Breast epithelium (tissue), 4 donors: ENCODE measurements around the gene ABCA1. TPM values are rescaled to one million over a fixed set of nuclear protein-coding genes. Genes with fewer than 3 reads are reported as not detected.

Experiments
- DNase-seq, 2 donors: peaks; one replicate each; pipeline ENCODE4 v3.0.0-alpha.2; 2019; ENCODE audit warnings: low spot score in 2 of 2
- H3K27ac ChIP-seq, 2 donors: fragments of 200-600 bp; sonication (generic) in 1 of 2; one replicate each; pipeline ENCODE4 v1.5.1; 2016 to 2019; ENCODE audit warnings: mild to moderate bottlenecking in 1 of 2
- H3K27me3 ChIP-seq, 2 donors: fragments of 200-600 bp; sonication (generic) in 1 of 2; one replicate each; pipeline versions ENCODE4 v1.5.1 to v1.6.0; 2017 to 2019; ENCODE audit warnings: control low read depth in 1 of 2, mild to moderate bottlenecking in 1 of 2
- H3K36me3 ChIP-seq: fragments of 200-600 bp; one replicate; pipeline ENCODE4 v1.5.1; 2019
- H3K4me1 ChIP-seq, 2 donors: fragments of 200-600 bp; sonication (generic); one replicate each; pipeline ENCODE4 v1.5.1; 2016 to 2019; ENCODE audit warnings: control low read depth in 1 of 2
- H3K4me3 ChIP-seq, 3 donors: fragments of 200-600 bp; sonication (generic); 1 replicate in 2 of 3; 2 replicates in 1 of 3; pipeline ENCODE4 v1.5.1; 2016 to 2019; ENCODE audit warnings: mild to moderate bottlenecking in 3 of 3, moderate library complexity in 2 of 3
- H3K9me3 ChIP-seq, 2 donors: fragments of 200-600 bp; sonication (generic) in 1 of 2; one replicate each; pipeline ENCODE4 v1.5.1; 2016 to 2019; ENCODE audit warnings: control low read depth in 1 of 2
- CTCF ChIP-seq, 3 donors: fragments of 450-650 bp; IDR thresholded peaks; one replicate each; pipeline ENCODE4 v1.5.1; 2016 to 2017; ENCODE audit warnings: antibody characterized with exemption in 3 of 3, mild to moderate bottlenecking in 3 of 3, moderate library complexity in 3 of 3
- POLR2A ChIP-seq: fragments of 450-650 bp; IDR thresholded peaks from one replicate; pipeline ENCODE4 v1.6.1; 2016; ENCODE audit warnings: antibody characterized with exemption, mild to moderate bottlenecking, moderate library complexity
- POLR2AphosphoS5 ChIP-seq, 3 donors: sonication (generic); formaldehyde crosslinking; IDR thresholded peaks; one replicate each; pipeline ENCODE4 v1.6.1; 2017; ENCODE audit warnings: antibody characterized with exemption in 3 of 3
- intact Hi-C: fragments of 100-400 bp; cut with DNase I; formaldehyde crosslinking; loops from one replicate; pipeline ENCODE4 v1.15.1; 2023; ENCODE audit warnings: low total_unique reads
- total RNA-seq, 3 donors: library from RNA; depleted of rRNA; stranded (reverse); fragments of >200 nt; gene quantifications; one replicate each; pipeline ENCODE4 v1.1.0, GENCODE V29; 2016

Gene ABCA1
- total RNA-seq, 3 donors from 2014 or later: 57.0 to 100 (median 67.8) TPM

- Histone ChIP-seq H3K4me3 (no peak overlapping the region), H3K4me1 (peaks cover 4 to 14% of the 10 kb centered on the region in 2 donors), H3K36me3 (no peaks in the 10 kb centered on the region), H3K27ac (peak overlapping the region; percentile 70 to 73), H3K9me3 (no peaks in the 10 kb centered on the region), H3K27me3 (no peaks in the 10 kb centered on the region)
- TF ChIP-seq POLR2A: no peak
- no peak for TF ChIP-seq CTCF (IDR thresholded peaks at IDR 0.05)
- no peak for TF ChIP-seq POLR2AphosphoS5 (IDR thresholded peaks at IDR 0.05)
- DNase-seq: no peak
- intact Hi-C loops: no loop called here
Measured at GRCh38 chr9:104869811-104870210, 58.1 kb downstream of the ABCA1 start.

DNA sequence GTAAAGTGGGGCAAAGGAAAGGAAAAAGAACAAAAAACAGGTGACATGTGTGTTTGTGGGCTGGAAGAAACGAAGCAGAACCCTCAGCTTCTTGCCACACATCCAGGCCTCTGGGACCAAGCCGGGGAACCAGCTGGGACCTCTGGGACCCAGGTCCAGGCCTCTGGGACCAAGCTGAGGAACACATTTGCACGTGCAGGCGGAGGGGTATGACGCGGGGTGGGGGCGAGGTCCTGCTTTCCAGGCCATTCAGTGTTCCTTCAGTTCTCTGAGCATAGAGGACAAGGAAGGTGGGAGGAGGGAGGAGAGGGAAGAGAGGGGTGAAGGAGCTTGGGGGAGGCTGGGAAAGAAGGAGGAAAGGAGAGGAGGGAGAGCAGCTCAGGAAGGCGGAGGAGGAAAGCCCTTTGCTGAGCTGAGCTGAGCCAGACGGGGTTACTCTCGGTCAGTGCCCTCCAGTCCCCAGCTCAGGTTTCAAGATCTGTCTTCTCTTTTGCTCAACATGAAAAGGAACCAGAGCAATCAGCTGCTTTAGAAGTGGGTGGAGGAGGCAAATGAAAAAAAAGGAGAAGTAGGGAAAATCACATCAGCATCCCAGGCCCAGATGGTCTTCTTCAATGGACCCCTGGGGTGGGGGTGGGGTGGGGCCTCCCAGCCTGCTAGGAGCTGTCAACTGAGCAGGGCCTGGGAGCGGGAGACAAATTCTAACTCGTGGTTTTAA is 59.1 kb downstream of the ABCA1 start:
- DNase-seq: peak in 1 of 2 donors; percentile 47
- Histone ChIP-seq H3K4me1 (peaks cover 4 to 14% of the 10 kb centered on the region in 2 donors), H3K4me3 (no peak overlapping the region), H3K9me3 (no peaks in the 10 kb centered on the region), H3K36me3 (no peaks in the 10 kb centered on the region), H3K27ac (peak overlapping the region; percentile 70 to 73), H3K27me3 (no peaks in the 10 kb centered on the region)
- intact Hi-C loops: no loop called here
- TF ChIP-seq POLR2AphosphoS5 (IDR thresholded peaks at IDR 0.05) (peak; percentile 13 to 16 (median 14)), CTCF (IDR thresholded peaks at IDR 0.05) (no peak)

DNA sequence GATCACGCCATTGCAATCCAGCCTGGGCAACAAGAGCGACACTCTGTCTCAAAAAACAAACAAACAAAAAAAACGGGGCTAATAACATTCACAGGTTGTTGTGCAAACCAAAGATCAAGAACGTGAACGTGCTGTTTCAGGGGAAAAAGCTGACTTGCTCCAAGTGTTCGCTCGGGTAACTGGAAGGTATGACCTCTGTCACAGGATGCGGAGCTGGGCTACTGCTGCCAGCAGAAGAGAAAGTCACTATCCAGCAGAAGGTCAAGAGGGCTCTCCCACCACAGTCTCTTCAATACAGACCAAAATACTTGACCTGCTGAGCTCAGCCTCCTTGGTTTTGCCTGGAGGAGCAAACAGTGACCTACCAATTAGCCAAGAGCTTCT is 59.7 kb downstream of the ABCA1 start:
- Histone ChIP-seq H3K4me3 (no peak overlapping the region), H3K27me3 (no peaks in the 10 kb centered on the region), H3K4me1 (peaks cover 4 to 10% of the 10 kb centered on the region in 2 donors), H3K36me3 (no peaks in the 10 kb centered on the region), H3K9me3 (no peaks in the 10 kb centered on the region), H3K27ac (peak overlapping the region; percentile 70 to 73)
- no peak for DNase-seq
- intact Hi-C loops: no loop called here
- TF ChIP-seq CTCF (IDR thresholded peaks at IDR 0.05) (no peak), POLR2A (no peak), POLR2AphosphoS5 (IDR thresholded peaks at IDR 0.05) (no peak)

- no peak for DNase-seq
- no peaks in the 10 kb centered on the region for H3K36me3 ChIP-seq
- H3K27me3 ChIP-seq: no peaks in the 10 kb centered on the region
- no peak overlapping the region for H3K27ac ChIP-seq
- intact Hi-C loops: no loop called here
- H3K9me3 ChIP-seq: no peaks in the 10 kb centered on the region
- TF ChIP-seq POLR2AphosphoS5 (IDR thresholded peaks at IDR 0.05): no peak
- no peak for TF ChIP-seq CTCF (IDR thresholded peaks at IDR 0.05)
- H3K4me3 ChIP-seq: no peak overlapping the region
- H3K4me1 ChIP-seq: peaks cover 4 to 9% of the 10 kb centered on the region in 2 donors
Measured at GRCh38 chr9:104866191-104866590, 61.8 kb downstream of the ABCA1 start.

DNA sequence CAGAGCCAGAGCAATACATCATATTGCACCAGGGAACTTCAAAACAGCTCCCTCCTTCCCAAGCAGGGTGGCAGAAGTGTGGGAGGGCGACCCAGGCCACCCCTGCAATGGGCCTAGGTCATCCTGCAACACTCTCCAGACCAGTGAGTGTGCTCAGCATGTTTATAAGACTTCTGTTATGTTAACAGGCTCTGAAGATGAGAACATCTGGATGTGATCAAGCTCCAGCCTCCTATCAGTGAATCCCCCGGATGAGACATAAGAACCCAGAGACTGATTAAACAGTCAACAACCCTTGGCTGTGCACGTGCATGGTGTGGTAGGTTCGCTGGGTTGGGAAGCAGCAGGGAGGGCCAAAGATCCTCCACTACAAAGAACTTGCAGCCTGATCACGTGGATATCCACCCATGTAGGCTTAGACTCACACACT is 63.3 kb downstream of the ABCA1 start:
- TF ChIP-seq POLR2AphosphoS5 (IDR thresholded peaks at IDR 0.05): no peak
- DNase-seq: no peak
- Histone ChIP-seq H3K36me3 (no peaks in the 10 kb centered on the region), H3K27me3 (no peaks in the 10 kb centered on the region), H3K4me3 (no peak overlapping the region), H3K27ac (peak overlapping the region in 1 of 2 donors; percentile 62), H3K9me3 (no peaks in the 10 kb centered on the region), H3K4me1 (peaks cover 1 to 4% of the 10 kb centered on the region in 2 donors)
- intact Hi-C loops: no loop called here
